HL-60 (cell line): ENCODE measurements around the gene ZFAND3.

Source experiments
- DNase-seq, 2 experiments: peaks; one replicate each; pipeline ENCODE4 v3.0.0-alpha.2; 2010 to 2020; ENCODE audit warnings: low read depth in 1 of 2, low spot score in 1 of 2
- H3K27ac ChIP-seq: fragments of 250-450 bp; sonication (Bioruptor Pico); replicated peaks from 2 replicates; pipeline ENCODE4 v1.5.1; 2020; ENCODE audit warnings: mild to moderate bottlenecking, moderate library complexity
- H3K27me3 ChIP-seq: fragments of 250-450 bp; sonication (Bioruptor Pico); 2 replicates; pipeline ENCODE4 v1.5.1; 2021; ENCODE audit warnings: mild to moderate bottlenecking, moderate library complexity; ENCODE audit not compliant: insufficient read depth, poor library complexity, severe bottlenecking
- H3K4me3 ChIP-seq: replicated peaks from 2 replicates; pipeline ENCODE4 v1.5.1; 2011; ENCODE audit warnings: mild to moderate bottlenecking, control low read depth, low read length; ENCODE audit not compliant: insufficient read depth
- GABPA ChIP-seq: IDR thresholded peaks from 2 replicates; pipeline ENCODE4 v1.6.1; 2012; ENCODE audit warnings: low read depth
- POLR2AphosphoS5 ChIP-seq: IDR thresholded peaks from 2 replicates; pipeline ENCODE4 v1.6.1; 2012; ENCODE audit warnings: low read depth
- SPI1 ChIP-seq: IDR thresholded peaks from 2 replicates; pipeline ENCODE4 v1.6.1; 2012; ENCODE audit warnings: low read depth, mild to moderate bottlenecking, borderline replicate concordance
- TF ChIP-seq, protein P1 (sequence below): IDR thresholded peaks from one replicate; pipeline ENCODE4 v1.5.1; 2011; ENCODE audit warnings: low read length, control low read depth, inconsistent platforms; ENCODE audit not compliant: insufficient read depth
- TF ChIP-seq, protein P2 (sequence below): IDR thresholded peaks from 2 replicates; pipeline ENCODE4 v1.6.1; 2012; ENCODE audit warnings: low read depth; ENCODE audit not compliant: insufficient replicate concordance

ZFAND3 gene

DNA sequence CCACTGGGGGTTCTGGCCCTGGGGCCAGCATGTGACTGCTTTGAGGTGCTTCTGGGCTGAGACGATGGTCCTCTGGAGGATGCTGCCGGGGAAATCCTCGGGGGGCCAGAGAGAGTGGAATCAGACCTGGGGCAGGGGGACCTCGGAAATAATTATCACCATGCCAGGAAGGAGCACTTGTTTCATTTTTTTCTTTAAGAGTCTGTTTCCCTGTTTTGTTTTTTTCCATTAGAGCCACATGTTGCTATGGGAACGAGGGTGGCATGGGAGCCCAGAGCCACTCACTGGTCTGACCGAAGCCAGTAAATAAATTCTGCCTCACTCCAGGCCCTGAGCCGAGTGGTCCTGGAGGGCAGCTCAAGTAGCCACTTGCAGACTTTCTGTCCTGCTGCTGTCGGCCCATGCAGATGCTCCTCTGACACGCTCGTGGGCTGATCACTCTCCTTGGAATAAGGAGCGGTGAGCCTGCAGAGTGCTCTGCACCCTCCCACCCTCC is 365.1 kb downstream of the ZFAND3 start:
- H3K4me3 ChIP-seq, result no peak overlapping the region
- no peak for TF ChIP-seq POLR2AphosphoS5
- TF ChIP-seq, protein P1, sequence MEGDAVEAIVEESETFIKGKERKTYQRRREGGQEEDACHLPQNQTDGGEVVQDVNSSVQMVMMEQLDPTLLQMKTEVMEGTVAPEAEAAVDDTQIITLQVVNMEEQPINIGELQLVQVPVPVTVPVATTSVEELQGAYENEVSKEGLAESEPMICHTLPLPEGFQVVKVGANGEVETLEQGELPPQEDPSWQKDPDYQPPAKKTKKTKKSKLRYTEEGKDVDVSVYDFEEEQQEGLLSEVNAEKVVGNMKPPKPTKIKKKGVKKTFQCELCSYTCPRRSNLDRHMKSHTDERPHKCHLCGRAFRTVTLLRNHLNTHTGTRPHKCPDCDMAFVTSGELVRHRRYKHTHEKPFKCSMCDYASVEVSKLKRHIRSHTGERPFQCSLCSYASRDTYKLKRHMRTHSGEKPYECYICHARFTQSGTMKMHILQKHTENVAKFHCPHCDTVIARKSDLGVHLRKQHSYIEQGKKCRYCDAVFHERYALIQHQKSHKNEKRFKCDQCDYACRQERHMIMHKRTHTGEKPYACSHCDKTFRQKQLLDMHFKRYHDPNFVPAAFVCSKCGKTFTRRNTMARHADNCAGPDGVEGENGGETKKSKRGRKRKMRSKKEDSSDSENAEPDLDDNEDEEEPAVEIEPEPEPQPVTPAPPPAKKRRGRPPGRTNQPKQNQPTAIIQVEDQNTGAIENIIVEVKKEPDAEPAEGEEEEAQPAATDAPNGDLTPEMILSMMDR, result no peak
- TF ChIP-seq, protein P2, sequence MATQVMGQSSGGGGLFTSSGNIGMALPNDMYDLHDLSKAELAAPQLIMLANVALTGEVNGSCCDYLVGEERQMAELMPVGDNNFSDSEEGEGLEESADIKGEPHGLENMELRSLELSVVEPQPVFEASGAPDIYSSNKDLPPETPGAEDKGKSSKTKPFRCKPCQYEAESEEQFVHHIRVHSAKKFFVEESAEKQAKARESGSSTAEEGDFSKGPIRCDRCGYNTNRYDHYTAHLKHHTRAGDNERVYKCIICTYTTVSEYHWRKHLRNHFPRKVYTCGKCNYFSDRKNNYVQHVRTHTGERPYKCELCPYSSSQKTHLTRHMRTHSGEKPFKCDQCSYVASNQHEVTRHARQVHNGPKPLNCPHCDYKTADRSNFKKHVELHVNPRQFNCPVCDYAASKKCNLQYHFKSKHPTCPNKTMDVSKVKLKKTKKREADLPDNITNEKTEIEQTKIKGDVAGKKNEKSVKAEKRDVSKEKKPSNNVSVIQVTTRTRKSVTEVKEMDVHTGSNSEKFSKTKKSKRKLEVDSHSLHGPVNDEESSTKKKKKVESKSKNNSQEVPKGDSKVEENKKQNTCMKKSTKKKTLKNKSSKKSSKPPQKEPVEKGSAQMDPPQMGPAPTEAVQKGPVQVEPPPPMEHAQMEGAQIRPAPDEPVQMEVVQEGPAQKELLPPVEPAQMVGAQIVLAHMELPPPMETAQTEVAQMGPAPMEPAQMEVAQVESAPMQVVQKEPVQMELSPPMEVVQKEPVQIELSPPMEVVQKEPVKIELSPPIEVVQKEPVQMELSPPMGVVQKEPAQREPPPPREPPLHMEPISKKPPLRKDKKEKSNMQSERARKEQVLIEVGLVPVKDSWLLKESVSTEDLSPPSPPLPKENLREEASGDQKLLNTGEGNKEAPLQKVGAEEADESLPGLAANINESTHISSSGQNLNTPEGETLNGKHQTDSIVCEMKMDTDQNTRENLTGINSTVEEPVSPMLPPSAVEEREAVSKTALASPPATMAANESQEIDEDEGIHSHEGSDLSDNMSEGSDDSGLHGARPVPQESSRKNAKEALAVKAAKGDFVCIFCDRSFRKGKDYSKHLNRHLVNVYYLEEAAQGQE, result no peak
- H3K27me3 ChIP-seq, result no peaks in the 10 kb centered on the region
- no peak for DNase-seq
- no peak overlapping the region for H3K27ac ChIP-seq

DNA sequence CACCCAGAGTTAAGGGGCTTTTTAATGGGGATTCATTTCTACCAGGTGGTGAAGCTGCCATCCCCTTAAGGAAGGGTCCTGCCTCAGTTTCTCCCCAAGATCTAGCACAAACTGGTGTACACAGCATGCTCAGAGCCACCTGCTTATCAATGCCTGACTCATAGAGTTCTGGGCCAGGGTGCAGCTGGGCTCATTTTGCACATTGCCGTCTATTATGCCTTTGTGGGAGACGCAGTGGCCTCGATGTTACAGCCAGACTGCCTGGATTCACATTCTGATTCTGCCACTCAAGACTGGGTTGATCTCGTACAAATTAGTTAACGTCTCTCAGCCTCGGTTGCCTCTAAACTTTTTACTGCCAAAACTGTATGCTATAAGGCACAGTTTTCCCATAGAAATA is 365.7 kb downstream of the ZFAND3 start:
- H3K27me3 ChIP-seq, result no peaks in the 10 kb centered on the region
- H3K4me3 ChIP-seq, result no peak overlapping the region
- no peak overlapping the region for H3K27ac ChIP-seq
- no peak for TF ChIP-seq SPI1
- TF ChIP-seq, protein P2, result no peak
- TF ChIP-seq GABPA, result no peak
- TF ChIP-seq, protein P1, result no peak
- TF ChIP-seq POLR2AphosphoS5, result no peak
- DNase-seq, result no peak

DNA sequence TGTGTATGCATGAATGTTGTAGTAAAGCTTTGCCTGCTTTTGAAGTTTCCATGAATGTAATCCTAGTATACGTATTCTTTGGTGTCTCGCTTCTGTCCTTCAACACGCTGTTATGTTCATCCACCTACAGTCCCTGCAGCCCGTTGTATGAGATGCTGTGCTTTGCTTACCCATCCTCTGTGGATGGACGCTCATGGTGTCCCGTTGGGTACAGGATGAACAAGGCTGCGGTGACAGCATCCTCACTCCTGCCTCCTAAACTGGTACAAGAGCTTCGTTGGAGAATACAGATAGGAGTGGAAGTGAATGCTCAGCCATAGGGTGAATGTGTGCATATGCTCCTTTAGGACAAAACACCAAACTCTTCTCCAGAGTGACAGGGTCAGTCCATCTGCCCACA is 366.2 kb downstream of the ZFAND3 start:
- no peak overlapping the region for H3K4me3 ChIP-seq
- DNase-seq, result no peak
- H3K27ac ChIP-seq, result no peak overlapping the region
- TF ChIP-seq SPI1 (no peak), GABPA (no peak), POLR2AphosphoS5 (no peak)
- TF ChIP-seq, protein P2, result no peak
- TF ChIP-seq, protein P1, result no peak
- no peaks in the 10 kb centered on the region for H3K27me3 ChIP-seq
